ELR (cell line): ENCODE data around the gene DKKL1.
A peak's percentile ranks its signal among the peaks of the same experiment; 100 is the strongest.

Experiments used
- DNase-seq: peaks from one replicate; pipeline ENCODE4 v3.0.0-alpha.2; 2015; ENCODE audit warnings: low read depth

DKKL1 gene

DNA sequence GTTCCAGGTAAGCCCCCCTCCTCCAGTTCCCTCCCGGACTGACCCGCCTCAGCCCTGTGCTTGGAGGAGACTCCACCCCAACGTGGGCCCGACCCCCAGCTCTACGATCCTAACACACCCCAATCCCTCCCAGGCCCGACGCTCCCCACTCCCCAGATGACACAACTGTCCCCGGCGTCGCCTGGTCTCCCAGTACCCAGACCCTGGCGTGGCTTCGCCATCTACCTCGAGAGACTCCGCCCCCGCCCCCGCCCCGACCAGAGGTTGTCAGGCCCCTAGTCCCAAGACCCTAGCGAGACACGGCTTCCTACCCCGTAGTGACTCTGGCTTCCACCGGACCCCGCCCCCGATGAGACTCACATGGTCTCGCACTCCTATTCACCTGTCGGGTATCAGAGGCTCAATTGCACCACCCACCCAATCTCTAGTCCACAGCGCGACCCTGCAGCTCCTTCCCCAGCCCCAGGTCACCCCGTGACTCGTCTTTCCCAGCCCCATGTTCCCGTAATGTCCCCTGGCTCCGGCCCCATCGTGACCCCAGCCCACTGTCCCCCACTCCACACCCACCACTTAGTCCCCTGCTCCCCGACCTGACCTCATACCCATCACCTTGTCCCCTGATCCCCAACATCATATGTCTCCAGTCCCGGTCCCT is 25.5 kb upstream of the DKKL1 start:
- DNase-seq = no peak

- peak; percentile 30 for DNase-seq
Observed at GRCh38 chr19:49338691-49339300, 24.9 kb upstream of the DKKL1 start.

DNA sequence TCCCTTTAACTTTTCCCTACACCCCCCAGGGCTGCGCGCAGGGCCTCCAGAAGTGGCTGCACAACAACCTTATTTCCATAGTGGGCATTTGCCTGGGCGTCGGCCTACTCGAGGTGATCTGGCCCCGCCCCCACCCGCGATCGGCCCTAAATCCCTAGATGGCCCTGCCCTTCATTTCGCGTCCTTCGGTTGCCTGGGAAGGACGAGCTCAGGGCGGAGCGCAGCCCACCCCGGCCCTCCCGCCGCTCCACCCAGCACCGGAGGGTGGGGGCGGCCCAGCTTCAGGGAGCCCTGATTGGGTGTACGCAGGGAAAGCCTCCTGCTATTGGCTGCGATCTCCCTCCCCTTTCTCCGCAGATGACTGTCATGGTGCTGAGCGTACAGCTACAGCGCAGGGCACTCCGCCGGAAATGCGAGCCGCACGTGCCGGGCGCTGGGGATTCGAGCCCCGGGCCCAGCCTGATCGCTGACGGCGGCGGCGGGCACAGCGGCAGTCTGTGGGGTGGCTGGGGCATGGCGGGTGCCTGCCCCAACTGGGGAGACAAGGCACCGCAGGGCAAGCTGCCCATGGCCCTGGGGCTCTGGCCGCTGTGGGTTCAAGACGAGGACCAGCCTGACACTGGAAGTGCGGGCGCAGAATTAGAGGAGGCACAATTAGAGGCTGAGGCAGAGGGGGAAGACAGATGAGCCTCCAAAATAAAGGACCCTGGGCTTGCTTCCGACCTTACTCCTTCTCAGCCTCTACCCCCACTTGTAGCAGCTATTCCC is 24.2 kb upstream of the DKKL1 start:
- no peak for DNase-seq

- DNase-seq = no peak
Observed at GRCh38 chr19:49340069-49340864, 23.4 kb upstream of the DKKL1 start.

DNA sequence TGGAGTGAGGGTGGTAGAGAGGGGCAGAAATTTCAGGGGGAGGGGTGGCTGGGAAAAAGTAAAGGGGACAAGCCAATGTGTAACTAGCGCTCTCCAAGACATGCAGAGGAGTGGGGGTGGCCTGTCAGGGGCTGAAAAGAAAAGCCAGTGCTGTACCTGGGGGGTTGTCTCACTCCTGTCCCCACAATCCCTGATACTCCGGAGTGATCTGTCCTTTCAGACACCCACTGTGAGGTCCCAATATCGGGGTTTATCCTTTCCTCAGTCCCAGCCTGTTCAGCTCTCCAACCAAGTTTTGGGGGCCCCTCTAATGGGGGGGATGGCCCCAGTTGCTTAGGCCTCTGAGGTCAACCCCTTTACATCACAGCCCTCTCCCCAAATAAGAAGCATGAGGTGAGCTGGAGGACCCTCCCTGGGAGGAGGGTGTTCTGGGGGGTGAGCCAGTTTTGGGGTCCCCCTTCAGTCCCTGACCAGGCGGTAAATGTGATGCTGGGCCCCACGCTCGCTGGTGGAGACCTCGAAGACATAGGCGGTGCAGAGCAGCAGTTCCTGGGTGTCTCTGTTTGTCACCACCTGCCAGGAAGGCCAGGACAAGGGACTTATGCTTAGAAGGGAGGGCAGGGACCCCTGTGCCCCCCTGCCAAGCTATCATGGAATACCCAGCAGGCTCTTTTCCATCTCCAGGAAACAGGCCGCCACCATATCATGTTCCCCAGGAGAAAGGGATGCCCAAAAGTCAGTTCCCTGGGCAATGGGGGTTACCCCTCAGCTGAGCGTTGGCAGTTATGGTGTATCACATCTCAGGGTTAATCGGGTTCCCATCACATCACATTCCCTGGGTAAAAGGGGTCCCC is 22.6 kb upstream of the DKKL1 start:
- no peak for DNase-seq

- DNase-seq = no peak
Observed at GRCh38 chr19:49342291-49342721, 21.4 kb upstream of the DKKL1 start.

DNA sequence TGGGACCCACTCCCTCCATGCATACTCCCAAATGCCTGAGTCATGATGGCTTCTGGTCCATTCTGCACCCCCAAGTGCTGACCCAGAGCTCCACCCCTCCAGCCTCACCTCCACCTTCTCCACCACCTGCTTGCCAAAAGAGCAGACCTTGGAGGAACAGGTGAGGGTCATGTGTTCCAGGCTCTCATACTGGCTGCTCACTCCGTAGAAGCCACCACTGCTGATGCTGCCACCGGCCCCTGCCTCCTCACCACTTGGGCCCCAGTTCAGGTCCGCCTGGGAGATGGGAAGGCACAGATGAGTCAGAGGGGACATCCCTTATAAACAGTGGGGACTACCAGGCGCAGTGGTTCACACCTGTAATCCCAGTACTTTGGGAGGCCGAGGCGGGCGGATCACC is 20.6 kb upstream of the DKKL1 start:
- DNase-seq = no peak

DNA sequence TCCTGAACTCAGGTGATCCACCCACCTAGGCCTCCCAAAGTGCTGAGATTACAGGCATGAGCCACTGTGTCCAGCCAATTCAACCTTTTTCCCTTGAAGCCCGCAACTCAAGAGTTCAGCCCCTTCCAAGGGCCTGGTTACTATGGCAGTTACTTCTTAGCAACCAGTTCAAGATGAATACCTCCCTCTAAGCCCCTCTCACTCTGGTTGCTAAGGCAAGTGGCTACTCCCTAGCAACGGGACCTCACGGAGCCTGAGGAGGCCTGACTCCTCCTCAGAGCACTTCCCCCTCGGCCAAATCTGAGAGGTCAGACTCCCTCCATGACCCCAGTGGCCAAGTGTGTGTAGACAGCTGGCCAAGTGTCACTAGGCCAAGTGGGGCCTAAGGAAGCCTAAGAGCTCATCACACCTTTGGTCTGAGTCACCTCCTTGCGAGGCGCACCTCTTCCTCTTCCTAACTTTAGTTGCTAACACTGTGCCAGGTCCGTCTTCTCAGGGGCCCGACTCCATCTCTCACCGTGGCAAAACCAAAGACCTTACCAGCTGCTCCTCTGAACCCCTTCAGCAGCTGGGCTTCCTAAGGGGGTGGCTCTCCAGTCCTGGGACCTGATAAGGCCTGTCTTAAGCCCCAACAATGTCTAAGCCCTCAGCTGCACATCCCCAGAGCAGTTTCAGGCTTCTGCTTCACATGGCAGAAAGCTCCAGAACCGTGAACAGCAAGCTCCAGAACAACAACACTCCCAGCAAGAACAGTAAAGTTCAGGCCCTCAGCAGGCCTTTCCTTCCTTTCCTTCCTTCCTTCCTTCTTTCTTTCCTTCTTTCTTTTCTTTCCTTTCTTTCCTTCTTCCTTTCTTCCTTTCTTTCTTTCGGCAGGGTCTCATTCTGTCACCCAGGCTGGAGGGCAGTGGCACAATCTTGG is 18.9 kb upstream of the DKKL1 start:
- DNase-seq = no peak

DNA sequence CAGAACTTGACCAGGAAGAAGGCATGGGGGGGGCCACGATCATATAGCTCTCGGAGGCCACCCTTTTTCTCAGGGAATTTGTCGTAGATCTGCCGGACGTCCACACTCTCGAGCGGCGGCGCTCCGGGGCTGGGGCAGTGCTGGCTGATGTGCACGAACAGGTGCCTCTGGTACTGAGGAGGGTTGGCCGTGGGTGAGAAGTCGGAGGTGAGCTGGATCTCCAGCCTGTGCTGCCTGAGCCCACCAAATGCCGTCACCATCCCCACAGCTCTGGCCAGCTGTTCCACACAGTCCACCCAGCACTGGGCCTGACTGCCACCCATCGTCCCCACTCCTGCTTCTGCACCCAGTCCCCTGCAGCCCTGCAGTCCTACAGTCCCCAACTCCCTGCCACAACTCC is 16.5 kb upstream of the DKKL1 start:
- DNase-seq = no peak

DNA sequence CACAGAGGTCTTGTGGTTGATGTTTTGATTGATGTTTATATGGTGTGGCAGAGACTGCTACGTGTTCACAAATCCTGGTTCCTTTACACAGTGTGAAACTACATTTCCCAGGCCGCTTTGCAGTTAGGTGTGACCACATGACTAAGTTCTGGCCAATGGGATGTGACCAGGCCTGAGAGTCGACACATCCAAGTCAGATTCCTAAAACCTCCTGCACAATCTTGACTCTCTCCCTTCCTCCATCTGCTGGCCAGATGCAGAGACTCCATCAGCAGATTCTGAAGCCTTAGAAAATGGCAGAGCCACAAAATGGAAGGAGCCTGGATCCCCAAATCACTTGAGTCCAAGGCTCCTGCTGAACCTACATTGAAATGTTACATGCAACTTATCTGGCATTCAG is 15.8 kb upstream of the DKKL1 start:
- DNase-seq = peak; percentile 77

DNA sequence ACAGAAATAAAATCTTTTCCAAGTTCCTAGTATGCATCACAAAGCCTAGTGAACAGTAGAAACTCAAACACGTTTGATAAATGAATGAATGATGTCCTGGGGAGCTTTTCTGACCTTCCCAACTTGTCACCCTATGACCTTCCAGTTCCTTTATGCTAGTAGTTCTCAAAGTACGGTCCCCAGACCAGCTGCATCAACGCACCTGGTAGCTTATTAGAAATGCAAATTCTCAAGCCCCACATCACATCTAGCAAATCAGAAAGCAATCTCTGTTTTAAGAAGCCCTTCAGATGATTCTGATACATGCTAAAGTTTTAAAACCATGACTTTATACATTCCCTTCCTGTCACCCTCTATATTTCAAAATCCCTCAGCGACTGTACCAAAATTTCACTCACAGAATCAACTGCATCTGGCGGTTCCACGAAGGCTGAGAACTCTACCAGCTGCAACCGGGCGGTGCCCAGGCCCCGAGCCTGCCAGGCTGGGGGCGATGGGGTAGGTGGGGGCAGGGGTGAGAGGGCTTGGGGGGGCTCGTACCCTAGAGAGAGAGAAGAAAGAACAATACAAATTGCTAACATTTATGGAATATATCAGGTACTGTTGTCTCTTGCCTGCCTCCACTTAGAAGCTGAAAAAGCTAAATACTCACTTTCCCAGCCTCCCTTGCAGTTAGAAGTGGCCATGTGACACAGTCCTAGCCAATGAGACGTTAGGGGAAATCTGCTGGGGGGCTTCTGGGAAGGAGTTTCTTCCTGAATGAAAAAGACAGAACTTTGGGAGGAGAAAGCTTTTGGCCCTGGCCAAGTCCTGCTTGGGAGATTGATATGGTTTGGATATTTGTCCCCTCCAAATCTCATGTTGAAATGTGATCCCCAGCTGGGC is 15.1 kb upstream of the DKKL1 start:
- DNase-seq = no peak

DNA sequence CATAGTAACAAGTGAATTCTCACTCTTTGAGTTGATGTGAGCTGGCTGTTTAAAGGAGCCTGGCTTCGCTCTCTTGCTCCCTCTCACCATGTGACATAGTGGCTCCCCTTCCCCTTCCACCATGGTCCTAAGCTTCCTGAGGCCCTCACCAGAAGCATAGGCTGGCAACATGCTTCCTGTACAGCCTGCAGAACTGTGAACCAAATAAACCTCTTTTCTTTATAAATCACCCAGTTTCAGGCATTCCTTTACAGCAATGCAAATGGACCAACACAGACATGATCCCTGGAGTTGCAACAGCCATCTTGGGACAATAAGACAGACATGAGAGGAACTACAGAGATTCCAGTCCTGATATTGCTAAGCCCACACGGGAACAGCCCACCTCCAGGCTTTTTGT is 14.1 kb upstream of the DKKL1 start:
- no peak for DNase-seq

- no peak for DNase-seq
Observed at GRCh38 chr19:49355909-49356353, 7.7 kb upstream of the DKKL1 start.

- no peak for DNase-seq
Observed at GRCh38 chr19:49356382-49356781, 7.3 kb upstream of the DKKL1 start.

DNA sequence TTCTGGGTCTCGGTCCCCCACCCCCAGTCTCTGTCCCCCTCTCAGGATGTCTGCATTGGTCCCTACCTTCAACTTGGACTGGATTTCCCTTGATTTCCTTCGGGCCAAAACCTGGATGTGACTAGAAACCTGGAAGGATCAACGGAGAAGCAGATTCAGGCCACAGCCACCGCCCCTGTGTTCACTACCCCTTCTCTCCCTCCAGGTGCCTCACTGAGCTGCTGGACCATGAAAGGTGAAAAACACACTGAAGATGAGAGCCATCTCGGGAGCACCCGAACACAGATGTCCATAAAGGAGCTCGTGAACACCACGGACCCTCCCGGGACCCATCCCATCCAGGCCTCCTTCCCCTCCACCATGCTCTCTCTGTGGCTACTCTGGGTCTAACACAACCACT is 6.5 kb upstream of the DKKL1 start:
- no peak for DNase-seq

- no peak for DNase-seq
Observed at GRCh38 chr19:49359851-49360820, 3.5 kb upstream of the DKKL1 start.

- peak; percentile 63 for DNase-seq
Observed at GRCh38 chr19:49361438-49362047, 2.1 kb upstream of the DKKL1 start.
